Activated CD4-positive, alpha-beta T cell treated with anti-CD3 and anti-CD28 coated beads for 1 hour (primary cell): Measurements from ENCODE around the gene IL12B.
A peak's percentile ranks its signal among the peaks of the same experiment; 100 is the strongest.
"Not testable (repeated sequence)": the region's sequence is repeated elsewhere in the genome, so short reads cannot be mapped to it uniquely, and the experiment has no call there.

Source experiments
- DNase-seq: peaks from one replicate; pipeline ENCODE4 v3.0.0-alpha.2; 2020

IL12B gene

DNA sequence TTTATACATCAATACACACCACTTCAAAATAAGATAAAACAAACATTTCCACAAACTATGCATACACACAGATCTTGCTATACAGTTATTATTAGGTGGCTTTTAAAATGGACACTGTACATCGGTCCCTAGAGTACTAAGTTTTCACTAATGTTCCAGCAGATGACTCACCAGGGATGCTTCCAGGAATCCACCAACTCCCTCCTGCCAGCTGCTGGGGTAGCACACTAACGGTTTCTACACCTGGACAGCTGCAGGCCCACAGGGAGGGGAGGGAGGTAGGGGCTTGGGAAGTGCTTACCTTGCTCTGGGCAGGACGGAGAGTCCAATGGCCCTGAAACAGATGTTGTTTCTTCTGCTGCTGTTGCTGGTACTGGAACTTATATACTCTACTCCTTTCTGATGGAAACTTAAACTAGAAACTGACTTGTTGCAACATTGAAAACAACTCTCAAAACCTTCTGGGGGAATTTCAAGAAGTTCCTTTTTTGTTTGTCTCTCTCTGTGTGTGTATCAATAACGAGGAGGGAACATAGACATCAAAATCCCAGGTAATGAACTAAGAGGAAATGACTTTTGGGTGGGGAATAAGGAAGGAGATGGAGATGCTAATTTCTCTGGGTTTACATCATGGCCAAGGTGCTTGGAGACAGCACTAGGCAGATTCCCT is at the start of gene IL12B:
IL12B (minus strand) TSS at position 357 of the 670 bp plus-strand sequence. CDS start 3,705 bp downstream, outside the sequence.
- DNase-seq, result no peak

DNA sequence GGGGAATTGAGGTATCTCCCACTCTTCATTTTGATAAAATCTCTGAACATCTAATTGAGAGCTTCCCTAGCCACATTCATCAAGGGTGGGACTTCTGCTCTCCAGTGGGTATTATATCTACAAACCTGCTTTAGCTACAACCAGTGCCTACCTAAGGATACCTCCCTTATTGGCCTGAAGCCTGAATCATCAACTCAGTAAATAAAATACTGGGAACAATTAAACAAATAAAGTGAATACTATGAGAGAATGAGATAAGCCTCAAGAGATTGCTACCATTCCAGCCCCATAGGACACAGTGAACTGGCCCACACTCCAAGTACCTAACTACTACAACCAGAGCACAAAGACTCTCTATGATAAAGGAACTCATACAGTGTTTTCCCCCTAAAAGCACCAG is 47.4 kb upstream of the IL12B start:
- DNase-seq, result no peak

DNA sequence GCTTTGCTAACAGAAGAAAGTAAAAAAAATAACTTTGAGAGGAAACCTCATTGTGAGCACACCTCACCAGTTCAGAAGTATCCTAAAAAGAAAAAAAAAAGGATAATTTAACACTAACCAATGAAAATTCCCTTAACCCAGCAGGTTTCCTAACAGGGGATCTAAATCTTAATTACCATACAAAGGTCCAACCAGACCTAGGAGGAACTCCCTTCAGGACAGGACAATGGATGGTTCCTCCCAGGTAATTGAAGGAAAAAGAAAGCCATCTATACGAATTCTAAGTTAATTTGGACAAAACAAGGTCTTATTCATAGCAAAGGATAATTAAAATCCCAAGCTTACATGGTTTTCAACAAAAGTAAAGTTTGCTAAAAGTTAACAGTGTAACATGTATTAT is 37.6 kb upstream of the IL12B start:
- DNase-seq, result not testable (repeated sequence)

DNA sequence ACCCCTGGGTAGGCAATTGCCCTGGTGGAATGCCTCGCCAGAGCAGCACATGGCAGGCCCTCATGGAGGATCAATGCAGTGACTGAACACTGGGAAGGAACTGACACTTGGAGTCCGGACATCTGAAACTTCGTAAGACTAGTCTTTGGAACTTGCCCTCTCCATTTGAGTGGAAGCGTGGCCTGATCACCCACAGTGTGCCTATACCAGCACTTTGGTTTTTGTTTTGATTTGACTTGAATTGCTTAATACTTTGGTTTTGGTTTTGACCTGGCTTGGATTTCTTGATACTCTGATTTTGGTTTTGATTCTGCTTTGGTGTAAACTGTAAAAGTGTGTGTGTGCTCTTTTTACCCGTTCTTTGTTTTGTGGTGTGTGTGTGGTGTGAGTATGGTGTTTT is 36.5 kb upstream of the IL12B start:
- DNase-seq, result not testable (repeated sequence)

DNA sequence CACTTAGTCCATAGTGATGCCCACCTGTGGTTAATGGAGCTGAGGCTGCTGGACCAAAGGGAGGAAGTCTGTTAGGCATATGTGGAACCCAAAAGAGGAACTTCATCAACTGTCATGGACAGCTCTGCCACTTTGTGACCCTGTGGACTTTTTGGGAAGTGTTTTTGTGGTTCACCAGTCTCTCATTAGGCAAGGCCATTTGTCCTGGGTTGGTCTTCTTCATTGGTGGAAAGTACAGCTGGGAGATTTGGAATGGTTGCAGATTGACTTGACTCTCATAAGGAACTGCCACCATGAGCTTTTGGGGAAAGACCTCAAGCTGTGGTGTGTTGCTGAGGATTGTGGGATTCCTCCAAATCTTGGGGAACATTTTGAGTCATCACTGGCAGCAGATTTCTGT is 31.9 kb upstream of the IL12B start:
- no peak for DNase-seq

DNA sequence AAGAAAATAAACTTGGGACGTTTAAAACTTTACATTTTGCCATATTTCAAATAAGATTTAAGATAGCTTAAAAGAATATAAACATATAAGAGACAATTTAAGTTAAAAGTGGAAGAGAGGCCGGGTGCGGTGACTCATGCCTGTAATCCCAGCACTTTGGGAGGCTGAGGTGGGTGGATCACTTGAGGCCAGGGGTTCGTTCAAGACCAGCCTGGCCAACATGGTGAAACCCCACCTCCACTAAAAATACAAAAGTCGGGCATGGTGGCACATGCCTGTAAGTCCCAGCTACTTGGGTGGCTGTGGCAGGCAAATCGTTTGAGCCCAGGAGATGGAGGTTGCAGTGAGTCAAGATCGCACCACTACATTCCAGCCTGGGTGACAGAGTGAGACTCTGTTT is 29.6 kb upstream of the IL12B start:
- DNase-seq, result not testable (repeated sequence)

DNA sequence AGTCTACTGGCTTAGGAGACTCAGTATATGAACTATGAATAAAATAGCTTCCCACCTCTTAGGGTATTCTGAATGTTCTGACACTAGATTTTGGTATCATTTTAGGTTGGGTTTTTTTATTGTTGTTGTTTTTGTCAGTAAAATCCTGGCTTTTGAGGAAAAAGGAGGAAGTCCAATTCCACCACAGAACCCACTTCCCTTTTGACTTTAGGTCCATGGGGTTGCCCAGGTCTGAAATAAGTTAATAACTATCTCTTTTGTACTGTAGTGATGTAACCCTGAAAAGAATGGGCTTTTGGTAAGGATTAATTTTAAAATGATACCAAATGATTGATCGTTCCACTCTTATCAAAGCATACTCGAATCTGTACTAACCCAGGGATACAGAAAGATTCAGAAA is 29.1 kb upstream of the IL12B start:
- DNase-seq, result no peak

DNA sequence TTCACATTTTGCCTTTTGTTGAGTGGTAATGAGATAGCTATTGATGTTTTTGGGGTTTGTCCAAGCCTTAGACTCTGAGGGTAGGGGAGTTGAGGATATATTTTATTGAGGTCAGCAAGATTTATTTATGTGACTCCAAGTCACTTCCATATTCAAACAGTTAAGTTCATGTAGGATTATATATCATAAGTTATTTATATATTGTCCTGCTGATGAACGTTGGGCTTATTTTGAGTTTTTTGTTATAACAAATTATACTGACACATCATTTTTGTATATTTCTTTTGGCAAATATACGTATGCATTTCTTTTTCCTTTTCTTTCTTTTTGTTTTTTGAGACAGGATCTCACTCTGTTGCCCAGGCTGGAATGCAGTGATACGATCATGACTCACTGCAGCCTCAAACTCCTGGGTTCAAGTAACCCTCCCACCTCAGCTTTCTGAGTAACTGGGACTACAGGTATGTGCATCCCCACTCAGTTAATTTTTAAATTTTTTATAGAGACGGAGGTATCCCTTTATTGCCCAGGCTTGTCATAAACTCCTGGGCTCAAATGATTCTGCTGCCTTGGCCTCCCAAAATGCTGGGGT is 23.5 kb upstream of the IL12B start:
- DNase-seq, result no peak

DNA sequence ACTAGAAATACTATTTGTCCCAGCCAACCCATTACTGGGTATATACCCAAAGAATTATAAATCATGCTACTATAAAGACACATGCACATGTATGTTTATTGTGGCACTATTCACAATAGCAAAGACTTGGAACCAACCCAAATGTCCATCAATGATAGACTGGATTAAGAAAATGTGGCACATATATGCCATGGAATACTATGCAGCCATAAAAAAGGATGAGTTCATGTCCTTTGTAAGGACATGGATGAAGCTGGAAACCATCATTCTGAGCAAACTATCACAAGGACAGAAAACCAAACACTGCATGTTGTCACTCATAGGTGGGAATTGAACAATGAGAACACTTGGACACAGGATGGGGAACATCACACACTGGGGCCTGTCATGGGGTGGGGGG is 20.4 kb upstream of the IL12B start:
- not testable (repeated sequence) for DNase-seq

DNA sequence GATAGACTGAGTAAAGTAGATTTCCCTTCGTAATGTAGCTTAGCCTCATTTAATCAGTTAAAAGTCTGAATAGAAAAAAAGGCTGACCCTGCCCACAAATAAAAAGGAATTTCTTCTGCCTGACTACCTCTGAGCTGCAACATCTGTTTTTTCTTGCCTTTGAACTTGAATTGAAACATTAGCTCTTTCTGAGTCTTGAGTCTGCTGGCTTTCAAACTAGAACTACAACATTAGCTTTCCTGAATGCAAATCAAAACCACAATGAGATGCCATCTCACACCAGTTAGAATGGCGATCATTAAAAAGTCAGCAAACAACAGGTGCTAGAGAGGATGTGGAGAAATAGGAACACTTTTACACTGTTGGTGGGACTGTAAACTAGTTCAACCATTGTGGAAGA is 19.9 kb upstream of the IL12B start:
- not testable (repeated sequence) for DNase-seq

DNA sequence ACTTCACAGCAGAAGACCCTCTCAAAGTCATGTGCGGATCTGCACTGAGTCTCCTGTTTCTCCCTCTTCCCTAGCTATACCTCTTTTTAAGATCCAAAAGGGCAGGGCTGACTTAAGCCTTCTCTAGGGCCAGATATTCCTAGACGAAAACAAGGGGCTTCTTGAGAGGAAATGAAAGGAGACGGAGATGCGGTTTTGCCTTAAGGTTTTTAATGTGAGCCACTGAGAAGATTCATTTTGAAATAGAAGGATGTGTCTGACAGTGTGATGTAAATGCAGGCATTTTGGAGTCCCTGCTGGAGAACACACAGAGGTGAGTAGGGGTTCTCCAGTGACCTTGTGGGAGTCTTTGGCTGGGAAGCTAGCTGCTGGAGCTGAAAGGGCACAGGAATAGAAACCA is 15.6 kb upstream of the IL12B start:
- no peak for DNase-seq

DNA sequence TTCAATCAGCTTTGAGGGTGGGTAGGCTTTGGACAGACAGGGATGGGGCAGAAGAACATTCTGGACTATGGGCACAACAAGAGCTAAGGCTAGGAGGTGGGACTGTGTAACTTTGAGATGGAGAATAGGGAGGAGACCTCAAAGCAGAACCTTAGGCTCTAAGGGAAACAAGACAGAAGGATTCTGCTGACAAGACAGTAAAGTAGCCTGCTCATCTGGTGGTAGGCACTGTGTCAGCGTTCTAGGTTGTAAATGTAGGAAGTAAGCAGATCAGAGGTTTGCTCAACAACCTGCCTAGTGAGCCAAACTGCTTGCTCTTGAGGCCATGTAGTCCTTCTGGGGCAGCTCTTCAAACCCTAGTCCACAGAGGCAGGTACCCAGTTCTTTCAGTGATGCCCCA is 15.0 kb upstream of the IL12B start:
- no peak for DNase-seq

DNA sequence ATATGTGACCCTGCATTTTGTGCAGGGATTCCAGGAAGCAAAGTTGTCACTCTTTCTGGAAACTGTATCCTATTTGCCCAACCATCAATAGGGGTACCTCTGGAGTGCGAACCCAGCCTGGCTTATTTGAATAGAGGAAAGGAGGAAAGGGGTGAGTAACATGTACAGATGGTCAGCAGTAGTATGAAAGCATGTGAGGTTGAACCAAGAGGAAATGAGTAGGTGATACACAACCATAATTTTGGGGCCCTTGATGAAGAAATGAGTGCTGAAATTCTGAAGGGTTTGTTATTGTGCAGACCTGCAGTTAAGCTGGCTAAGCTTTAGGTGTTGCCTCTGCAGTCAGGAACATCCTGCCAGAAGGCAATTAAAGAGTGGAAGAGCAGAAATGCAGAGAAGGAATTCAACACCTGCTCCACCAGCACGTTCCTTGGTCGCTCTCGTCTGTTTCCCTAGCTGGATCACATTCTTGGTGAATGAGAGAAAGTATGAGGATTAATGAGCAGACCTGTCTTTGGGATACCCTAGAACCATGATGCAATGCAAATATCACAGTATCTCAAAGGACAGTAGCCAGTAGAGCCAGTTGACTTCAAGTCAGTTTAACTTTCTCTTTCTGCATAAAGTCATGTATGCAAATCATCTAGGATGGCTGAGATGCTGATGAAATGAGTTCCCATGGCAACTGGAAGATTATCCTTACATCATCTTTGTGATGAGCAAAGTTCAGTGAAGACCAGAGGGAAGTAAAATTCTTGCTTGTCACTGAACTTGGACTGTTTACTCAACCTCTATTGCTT is 13.2 kb upstream of the IL12B start:
- no peak for DNase-seq

DNA sequence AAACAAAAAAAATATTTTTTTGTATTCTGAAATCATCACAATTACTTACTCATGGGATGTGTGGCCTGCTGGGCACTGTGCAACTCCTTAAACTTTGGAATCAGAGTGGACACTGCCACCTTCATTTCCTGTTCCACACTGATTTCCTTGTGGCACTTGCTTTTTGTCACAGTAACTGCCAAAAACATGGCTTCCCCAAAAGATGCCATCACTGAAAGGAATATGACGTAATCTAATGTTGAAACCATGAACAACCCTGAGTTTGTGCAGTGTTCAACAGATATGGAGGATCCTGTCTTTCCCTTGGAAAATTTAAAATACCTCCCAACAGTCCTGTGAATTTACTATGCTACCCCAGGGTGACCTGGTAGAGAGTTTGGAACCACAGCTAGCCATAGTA is 12.6 kb upstream of the IL12B start:
- no peak for DNase-seq

DNA sequence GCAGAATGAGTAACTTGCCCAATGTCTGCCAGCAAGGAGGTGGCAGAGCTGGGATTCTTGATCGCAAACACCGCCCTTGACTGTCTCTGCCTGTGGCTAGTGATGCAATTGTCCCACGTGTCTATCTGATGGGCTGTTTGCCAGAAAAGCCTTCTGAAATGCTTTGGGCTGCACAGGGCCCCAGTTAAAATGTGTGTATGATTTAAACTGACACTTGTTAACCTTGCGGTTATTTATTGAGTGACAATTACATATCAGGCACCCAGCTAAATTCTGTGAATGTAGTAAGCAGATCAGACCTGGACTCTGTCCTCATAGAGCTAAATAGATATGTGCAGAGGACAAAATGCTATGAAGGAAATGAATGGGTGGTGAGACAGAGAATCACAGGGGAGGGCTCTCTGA is 11.6 kb upstream of the IL12B start:
- peak; percentile 34 for DNase-seq

DNA sequence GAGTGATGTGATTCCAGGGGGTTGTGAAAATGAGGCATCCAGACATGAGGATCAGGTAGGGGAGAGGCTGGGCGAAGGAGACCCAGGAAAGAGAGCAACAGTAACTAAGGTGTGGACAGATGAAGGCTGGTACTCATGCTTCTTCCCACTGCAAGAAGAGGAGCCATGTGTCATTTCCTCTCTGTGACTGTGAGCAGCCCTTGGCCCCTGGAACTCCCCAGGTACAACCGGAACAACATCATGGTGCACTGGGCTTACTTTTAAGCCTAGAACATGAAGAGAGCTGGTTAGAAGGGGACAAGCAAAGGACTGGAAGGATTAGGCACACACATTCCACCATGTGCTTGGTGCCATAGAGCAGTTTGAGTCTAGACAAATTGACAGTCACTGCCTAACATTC is 10.9 kb upstream of the IL12B start:
- no peak for DNase-seq

DNA sequence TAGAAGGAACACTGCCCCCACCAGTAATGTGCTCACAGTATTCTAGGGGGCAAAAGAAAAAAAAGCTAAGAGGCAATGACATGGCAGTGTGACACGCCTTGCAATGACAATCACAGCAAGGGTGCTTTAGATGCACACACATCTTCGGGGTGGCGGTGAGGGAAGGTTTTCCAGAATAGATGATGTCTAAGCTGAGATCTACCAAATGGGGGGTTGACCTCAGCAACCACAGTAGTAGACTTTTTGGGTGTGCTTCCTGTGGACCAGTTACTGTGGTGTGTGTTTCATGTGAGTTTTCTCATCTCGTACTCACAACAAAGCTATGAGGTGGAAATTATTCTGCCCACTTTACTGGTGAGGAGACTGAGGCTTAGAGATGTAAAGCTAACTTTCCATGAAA is 10.2 kb upstream of the IL12B start:
- no peak for DNase-seq

DNA sequence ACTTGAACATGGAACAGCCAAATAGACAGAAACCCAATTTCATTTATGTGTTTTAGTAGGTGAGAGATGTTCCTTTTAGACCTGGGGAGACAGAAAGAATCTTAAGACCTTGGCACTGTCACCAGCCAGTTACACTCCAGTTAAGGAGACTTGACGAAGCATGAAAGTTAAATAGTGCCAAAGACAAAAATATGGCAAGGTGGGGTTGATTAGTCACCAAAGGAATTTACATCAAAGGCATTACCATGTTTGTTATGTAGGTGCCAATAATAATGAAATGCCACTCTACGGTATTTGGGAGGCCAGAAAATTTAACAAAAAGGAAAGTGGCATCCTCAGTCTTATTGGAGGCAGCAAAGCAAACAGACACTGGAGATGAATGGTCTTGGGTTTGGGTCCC is 9.2 kb upstream of the IL12B start:
- no peak for DNase-seq

DNA sequence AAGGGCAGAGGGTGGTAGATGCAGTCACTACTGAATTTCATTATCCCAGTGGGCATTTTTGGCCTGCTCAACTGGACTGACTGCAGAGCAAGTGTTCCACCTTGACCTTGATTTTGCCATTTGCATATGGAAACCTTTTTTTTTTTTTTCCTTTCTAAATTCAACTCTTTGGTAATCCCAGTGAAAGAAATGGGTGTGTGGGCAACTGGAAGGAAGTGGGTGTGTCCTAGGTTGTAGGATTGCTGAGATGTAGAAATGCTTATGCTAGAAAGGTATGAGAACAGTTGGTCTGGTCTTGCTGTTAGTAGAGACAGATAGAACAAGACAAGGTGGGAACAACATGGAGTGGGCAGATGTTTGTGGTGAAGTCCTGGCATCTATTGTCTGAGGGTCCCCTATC is 7.8 kb upstream of the IL12B start:
- DNase-seq, result no peak

DNA sequence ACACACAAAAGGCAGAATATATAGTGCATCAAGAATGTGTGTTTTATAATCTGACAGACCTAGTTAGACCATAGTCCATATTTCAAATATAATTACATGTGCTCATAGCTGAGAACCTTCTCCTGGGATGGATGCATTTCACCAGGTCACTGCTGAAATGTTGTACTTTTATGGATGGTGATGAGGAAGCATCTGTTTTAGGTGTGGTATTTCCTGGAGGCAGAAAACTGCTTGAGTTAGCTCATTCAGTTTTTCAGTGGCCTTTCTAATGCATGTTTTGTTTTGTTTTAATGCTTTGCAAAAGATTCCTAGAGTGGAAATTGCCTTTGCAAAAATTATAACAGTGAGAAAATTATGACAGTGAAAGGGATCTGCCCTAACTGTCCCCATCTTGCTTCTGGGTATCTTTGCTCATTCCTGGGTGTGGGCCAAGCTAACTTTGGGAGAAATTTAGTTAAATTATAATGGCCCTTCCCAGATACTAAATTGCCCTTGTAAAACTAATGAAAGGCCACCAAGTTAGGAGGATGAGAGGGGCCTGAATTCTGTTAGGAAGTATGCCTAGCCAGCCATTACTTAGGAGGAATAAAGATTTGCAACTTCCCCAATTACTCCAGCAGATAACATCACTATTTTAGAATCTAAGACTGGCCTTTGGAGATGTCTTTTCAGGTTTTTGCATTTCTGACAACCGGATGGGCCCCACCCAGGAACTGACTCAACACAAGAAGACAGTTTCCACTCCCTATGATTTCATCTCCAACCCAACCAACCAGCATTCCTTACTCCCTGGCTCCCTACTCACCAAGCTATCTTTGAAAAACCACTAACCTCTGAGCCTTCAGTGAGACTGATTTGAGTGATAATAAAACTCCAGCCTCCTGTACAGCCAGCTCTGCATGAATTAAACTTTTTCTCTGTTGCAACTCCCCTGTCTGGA is 7.0 kb upstream of the IL12B start:
- no peak for DNase-seq

DNA sequence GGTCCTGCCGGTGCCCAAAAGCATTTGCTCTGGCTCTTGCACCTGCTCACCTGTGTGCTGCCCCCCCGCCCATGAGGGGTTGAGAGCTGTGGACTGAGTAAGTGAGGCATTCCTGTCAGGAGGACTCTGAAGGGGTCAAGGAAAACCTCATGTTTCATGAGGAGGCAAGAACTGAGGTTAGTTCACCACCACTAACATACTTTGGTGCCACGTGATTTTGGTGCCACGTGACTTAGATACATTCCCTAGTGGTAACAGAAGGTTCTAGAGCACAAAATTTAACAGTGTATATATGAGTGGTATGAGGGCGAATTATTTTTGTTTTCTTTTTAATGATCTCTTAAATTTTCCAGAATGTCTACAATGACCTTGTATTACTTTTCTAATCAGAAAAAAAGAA is 6.3 kb upstream of the IL12B start:
- DNase-seq, result no peak

DNA sequence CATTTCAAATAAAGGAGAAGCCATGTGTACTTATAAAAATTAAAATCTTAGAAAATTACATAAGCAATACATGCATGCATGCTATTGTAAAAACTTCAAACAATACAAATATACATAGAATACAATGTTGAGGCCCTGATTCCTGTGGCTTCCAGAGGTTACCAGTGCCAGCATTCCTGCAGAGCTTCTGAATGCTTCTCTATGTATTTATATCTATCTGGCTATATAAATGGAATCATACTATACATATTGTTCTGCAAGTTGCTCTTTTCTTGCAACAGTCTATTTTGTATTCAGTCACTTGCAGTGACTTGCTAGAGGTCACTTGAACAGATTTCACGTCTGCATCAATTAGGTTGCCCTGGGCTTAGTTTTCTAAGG is 3.2 kb upstream of the IL12B start:
- DNase-seq, result no peak
